ENCODE data around the gene SH3GL1. TPM values are rescaled to one million over a fixed set of nuclear protein-coding genes. Genes with fewer than 3 reads are reported as not detected.

Gene SH3GL1
- total RNA-seq, 4 donors from 2014 or later, result 48.2 to 67.7 (median 53.0) TPM

DNA sequence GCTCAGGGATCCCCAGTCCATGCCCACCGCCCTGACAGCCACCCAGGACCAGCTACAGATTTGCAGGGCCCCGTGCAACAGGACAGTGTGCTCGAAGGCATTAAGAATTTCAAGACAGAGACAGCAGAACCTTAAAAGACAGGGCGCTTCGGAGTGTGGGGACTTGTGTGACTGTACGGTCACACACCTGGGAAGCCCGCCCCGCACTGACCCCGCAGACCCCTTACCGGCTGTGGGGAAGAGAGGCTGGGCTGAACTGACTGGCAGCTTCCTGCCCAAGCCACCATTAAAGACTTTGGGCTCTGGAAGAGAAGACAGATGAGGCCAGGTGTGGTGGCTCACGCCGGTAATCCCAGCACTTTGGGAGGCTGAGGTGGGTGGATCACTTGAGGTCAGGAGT is 76.1 kb downstream of the SH3GL1 start:
- no peak overlapping the region for H3K27ac ChIP-seq
- peaks cover 39% of the 10 kb centered on the region for H3K27me3 ChIP-seq
- H3K4me3 ChIP-seq, result no peak overlapping the region
- H3K36me3 ChIP-seq, result no peaks in the 10 kb centered on the region
- TF ChIP-seq, protein P1, sequence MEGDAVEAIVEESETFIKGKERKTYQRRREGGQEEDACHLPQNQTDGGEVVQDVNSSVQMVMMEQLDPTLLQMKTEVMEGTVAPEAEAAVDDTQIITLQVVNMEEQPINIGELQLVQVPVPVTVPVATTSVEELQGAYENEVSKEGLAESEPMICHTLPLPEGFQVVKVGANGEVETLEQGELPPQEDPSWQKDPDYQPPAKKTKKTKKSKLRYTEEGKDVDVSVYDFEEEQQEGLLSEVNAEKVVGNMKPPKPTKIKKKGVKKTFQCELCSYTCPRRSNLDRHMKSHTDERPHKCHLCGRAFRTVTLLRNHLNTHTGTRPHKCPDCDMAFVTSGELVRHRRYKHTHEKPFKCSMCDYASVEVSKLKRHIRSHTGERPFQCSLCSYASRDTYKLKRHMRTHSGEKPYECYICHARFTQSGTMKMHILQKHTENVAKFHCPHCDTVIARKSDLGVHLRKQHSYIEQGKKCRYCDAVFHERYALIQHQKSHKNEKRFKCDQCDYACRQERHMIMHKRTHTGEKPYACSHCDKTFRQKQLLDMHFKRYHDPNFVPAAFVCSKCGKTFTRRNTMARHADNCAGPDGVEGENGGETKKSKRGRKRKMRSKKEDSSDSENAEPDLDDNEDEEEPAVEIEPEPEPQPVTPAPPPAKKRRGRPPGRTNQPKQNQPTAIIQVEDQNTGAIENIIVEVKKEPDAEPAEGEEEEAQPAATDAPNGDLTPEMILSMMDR (IDR thresholded peaks at IDR 0.05), result no peak
- TF ChIP-seq POLR2AphosphoS5 (IDR thresholded peaks at IDR 0.05) (no peak), EP300 (IDR thresholded peaks at IDR 0.05) (no peak), POLR2A (IDR thresholded peaks at IDR 0.05) (no peak)
- 73 to 81% methylated on average over 4 to 6 of the region's 12 CpGs for WGBS, 2 donors (ENCODE audit: low coverage in 1 of 2)
- H3K9me3 ChIP-seq, result peaks cover 0 to 6% (median 0%) of the 10 kb centered on the region in 3 donors
- peaks cover 0 to 26% (median 8%) of the 10 kb centered on the region in 3 donors for H3K4me1 ChIP-seq
- ATAC-seq, result no peak

DNA sequence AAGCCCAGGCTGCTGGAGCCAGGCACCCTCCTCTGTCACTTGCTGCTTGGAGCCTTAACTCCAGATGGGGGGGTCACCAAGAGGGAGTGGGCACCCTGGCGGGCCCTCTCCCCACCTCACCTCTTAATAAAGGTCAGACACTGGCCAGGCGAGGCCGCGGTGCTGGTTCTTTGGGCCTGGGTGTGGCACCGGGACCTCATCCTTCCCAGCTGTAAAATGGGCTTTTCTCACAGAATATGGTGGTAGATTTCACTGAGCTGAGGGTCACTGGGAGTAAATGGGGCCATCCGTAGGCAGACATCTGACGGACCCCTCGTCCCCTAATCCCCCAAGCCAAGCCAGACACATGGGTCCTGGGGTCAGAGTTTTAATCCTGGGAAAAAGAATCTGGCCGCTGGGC is 76.7 kb downstream of the SH3GL1 start:
- Histone ChIP-seq H3K4me1 (peaks cover 0 to 21% (median 8%) of the 10 kb centered on the region in 3 donors), H3K36me3 (no peaks in the 10 kb centered on the region), H3K9me3 (peaks cover 0 to 6% (median 0%) of the 10 kb centered on the region in 3 donors), H3K4me3 (no peak overlapping the region), H3K27me3 (peaks cover 34% of the 10 kb centered on the region), H3K27ac (no peak overlapping the region)
- no peak for ATAC-seq
- no CpG with 5 or more reads among the region's 9 CpGs for WGBS, 2 donors (ENCODE audit: low coverage in 1 of 2)
- TF ChIP-seq POLR2AphosphoS5 (IDR thresholded peaks at IDR 0.05), result no peak
- no peak for TF ChIP-seq EP300 (IDR thresholded peaks at IDR 0.05)
- TF ChIP-seq, protein P1 (IDR thresholded peaks at IDR 0.05), result no peak
- no peak for TF ChIP-seq POLR2A (IDR thresholded peaks at IDR 0.05)

DNA sequence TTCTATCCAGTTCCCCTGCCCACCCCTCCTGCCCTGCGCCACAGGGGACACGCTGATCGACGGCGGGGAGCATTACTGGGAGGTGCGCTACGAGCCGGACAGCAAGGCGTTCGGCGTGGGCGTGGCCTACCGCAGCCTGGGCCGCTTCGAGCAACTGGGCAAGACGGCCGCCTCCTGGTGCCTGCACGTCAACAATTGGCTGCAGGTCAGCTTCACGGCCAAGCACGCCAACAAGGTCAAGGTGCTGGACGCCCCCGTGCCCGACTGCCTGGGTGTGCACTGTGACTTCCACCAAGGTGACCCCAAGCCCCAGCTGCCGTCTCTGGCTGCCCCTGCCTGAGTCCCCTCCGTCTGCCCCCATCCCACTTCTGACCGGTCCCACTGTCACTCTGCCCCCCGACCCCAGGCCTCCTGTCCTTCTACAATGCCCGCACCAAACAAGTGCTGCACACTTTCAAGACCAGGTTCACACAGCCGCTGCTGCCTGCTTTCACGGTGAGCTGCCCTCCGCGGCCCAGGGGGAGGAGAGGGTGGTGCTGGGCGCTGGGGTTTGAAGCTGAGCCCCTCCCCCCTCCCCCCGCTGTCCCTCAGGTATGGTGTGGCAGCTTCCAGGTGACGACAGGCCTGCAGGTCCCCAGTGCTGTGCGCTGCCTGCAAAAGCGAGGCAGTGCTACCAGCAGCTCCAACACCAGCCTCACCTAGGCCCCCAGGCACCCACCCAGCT is 77.2 kb downstream of the SH3GL1 start:
- Histone ChIP-seq H3K4me3 (no peak overlapping the region), H3K4me1 (peaks cover 0 to 16% (median 8%) of the 10 kb centered on the region in 3 donors), H3K27ac (no peak overlapping the region), H3K27me3 (peaks cover 31% of the 10 kb centered on the region), H3K9me3 (peaks cover 0 to 6% (median 0%) of the 10 kb centered on the region in 3 donors), H3K36me3 (no peaks in the 10 kb centered on the region)
- no peak for TF ChIP-seq EP300 (IDR thresholded peaks at IDR 0.05)
- no peak for TF ChIP-seq POLR2A (IDR thresholded peaks at IDR 0.05)
- TF ChIP-seq, protein P1 (IDR thresholded peaks at IDR 0.05), result no peak
- TF ChIP-seq POLR2AphosphoS5 (IDR thresholded peaks at IDR 0.05), result no peak
- no peak for ATAC-seq
- 63 to 100% methylated on average over 2 to 5 of the region's 37 CpGs for WGBS, 2 donors (ENCODE audit: low coverage in 1 of 2)

DNA sequence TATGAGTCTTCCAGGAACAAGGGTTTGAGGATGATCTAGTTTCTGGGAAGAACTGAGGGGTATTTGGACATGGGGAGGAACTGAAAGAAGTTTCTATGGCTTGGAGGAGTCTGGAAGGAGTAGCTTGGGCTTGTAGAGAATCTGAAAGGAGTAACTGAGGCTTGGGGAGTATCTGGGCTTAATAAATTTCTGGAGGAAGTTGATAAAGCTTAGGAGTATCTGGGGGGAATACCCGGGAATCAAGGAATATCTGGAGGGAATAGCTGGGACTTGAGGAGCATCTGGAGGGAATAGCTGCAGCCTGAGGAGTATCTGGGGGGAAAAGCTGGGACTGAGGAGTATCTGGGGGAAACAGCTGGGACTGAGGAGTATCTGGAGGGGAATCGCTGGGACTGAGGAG is 79.9 kb downstream of the SH3GL1 start:
- peaks cover 29% of the 10 kb centered on the region for H3K27me3 ChIP-seq
- ATAC-seq, result no peak
- H3K9me3 ChIP-seq, result peaks cover 0 to 6% (median 0%) of the 10 kb centered on the region in 3 donors
- no peak overlapping the region for H3K4me3 ChIP-seq
- no peaks in the 10 kb centered on the region for H3K4me1 ChIP-seq
- TF ChIP-seq, protein P1 (IDR thresholded peaks at IDR 0.05), result no peak
- no peak for TF ChIP-seq POLR2AphosphoS5 (IDR thresholded peaks at IDR 0.05)
- no peak for TF ChIP-seq EP300 (IDR thresholded peaks at IDR 0.05)
- TF ChIP-seq POLR2A (IDR thresholded peaks at IDR 0.05), result no peak
- WGBS, 2 donors (ENCODE audit: low coverage in 1 of 2), result 88 to 95% methylated on average over 2 of the region's 2 CpGs
- H3K27ac ChIP-seq, result no peak overlapping the region
- no peaks in the 10 kb centered on the region for H3K36me3 ChIP-seq

Data from gastroesophageal sphincter (tissue), 4 donors.